NCI-H1417 (cell line): ENCODE data around the gene INO80D.
"Not testable (repeated sequence)": the region's sequence is repeated elsewhere in the genome, so short reads cannot be mapped to it uniquely, and the experiment has no call there.

ENCODE experiments used
- DNase-seq, 3 experiments: peaks; one replicate each; lab custom pipeline; 2025; lab: John Stamatoyannopoulos, UW

INO80D gene

GRCh38 chr2:206031162-206031784 lies 54.7 kb downstream of the INO80D start:
- DNase-seq: no peak

GRCh38 chr2:206028101-206028500 lies 57.9 kb downstream of the INO80D start:
- DNase-seq: no peak

- DNase-seq: no peak
Measured at GRCh38 chr2:206023183-206023582, 62.8 kb downstream of the INO80D start.

- DNase-seq: peak in 2 of 3 experiments; percentile 12 to 64
Measured at GRCh38 chr2:206020171-206020570, 65.8 kb downstream of the INO80D start.

- DNase-seq: not testable (repeated sequence)
Measured at GRCh38 chr2:206015746-206016145, 70.2 kb downstream of the INO80D start.

- DNase-seq: no peak
Measured at GRCh38 chr2:206011795-206012194, 74.2 kb downstream of the INO80D start.

GRCh38 chr2:206011018-206011614 lies 74.9 kb downstream of the INO80D start:
- peak in 1 of 3 experiments; percentile 15 for DNase-seq

- DNase-seq: peak in 2 of 3 experiments; percentile 7 to 9
Measured at GRCh38 chr2:206004004-206004693, 81.8 kb downstream of the INO80D start.

- no peak for DNase-seq
Measured at GRCh38 chr2:206002440-206002839, 83.5 kb downstream of the INO80D start.

- no peak for DNase-seq
Measured at GRCh38 chr2:206001912-206002311, 84.1 kb downstream of the INO80D start.

GRCh38 chr2:206000776-206001175 lies 85.2 kb downstream of the INO80D start:
- DNase-seq: peak in 2 of 3 experiments; percentile 6 to 58

- DNase-seq: no peak
Measured at GRCh38 chr2:205998583-205998982, 87.4 kb downstream of the INO80D start.

GRCh38 chr2:205996161-205996560 lies 89.8 kb downstream of the INO80D start:
- DNase-seq: no peak

GRCh38 chr2:205995260-205995659 lies 90.7 kb downstream of the INO80D start:
- DNase-seq: no peak

- DNase-seq: peak in 2 of 3 experiments; percentile 9 to 46
Measured at GRCh38 chr2:205994344-205994743, 91.6 kb downstream of the INO80D start.

- no peak for DNase-seq
Measured at GRCh38 chr2:205990104-205990503, 95.9 kb downstream of the INO80D start.

GRCh38 chr2:205989271-205990071 lies 96.5 kb downstream of the INO80D start:
- DNase-seq: no peak

- not testable (repeated sequence) for DNase-seq
Measured at GRCh38 chr2:205988681-205989080, 97.3 kb downstream of the INO80D start.

- DNase-seq: no peak
Measured at GRCh38 chr2:205988274-205988673, 97.7 kb downstream of the INO80D start.

GRCh38 chr2:205986334-205986733 lies 99.6 kb downstream of the INO80D start:
- not testable (repeated sequence) for DNase-seq

- no peak for DNase-seq
Measured at GRCh38 chr2:205984381-205984780, 101.6 kb downstream of the INO80D start.

- no peak for DNase-seq
Measured at GRCh38 chr2:205982776-205983327, 103.1 kb downstream of the INO80D start.
